HTR-8/SVneo (cell line): Measurements from ENCODE around the gene HOXC9.

Experiments used
- DNase-seq: peaks from one replicate; pipeline ENCODE4 v3.0.0; 2011; ENCODE audit warnings: low spot score, mixed read lengths; ENCODE audit not compliant: insufficient read length
- FAIRE-seq: peaks from 2 replicates; lab custom pipeline; 2011; peaks lifted over from hg19 to GRCh38; lab: Jason Lieb, UNC

Gene HOXC9

GRCh38 chr12:54020591-54021405 is 20.8 kb downstream of the HOXC9 start:
- no peak for DNase-seq
- FAIRE-seq = no peak

GRCh38 chr12:54021432-54022013 is 21.6 kb downstream of the HOXC9 start:
- no peak for FAIRE-seq
- no peak for DNase-seq

GRCh38 chr12:54022960-54023884 is 23.3 kb downstream of the HOXC9 start:
- FAIRE-seq = no peak
- DNase-seq = no peak

GRCh38 chr12:54024127-54024526 is 24.2 kb downstream of the HOXC9 start:
- FAIRE-seq = no peak
- no peak for DNase-seq

GRCh38 chr12:54024581-54025305 is 24.8 kb downstream of the HOXC9 start:
- no peak for FAIRE-seq

GRCh38 chr12:54025499-54026405 is 25.8 kb downstream of the HOXC9 start:
- FAIRE-seq = no peak
- DNase-seq = no peak

More at GRCh38 chr12:54024581-54025305, 24.8 kb downstream of the HOXC9 start:
- no peak for DNase-seq

GRCh38 chr12:54026640-54027441 is 26.9 kb downstream of the HOXC9 start:
- FAIRE-seq (no peak), DNase-seq (no peak)

GRCh38 chr12:54027442-54027786 is 27.5 kb downstream of the HOXC9 start:
- DNase-seq (no peak), FAIRE-seq (no peak)

- DNase-seq (no peak), FAIRE-seq (no peak)
These were observed 28.6 kb downstream of the HOXC9 start, which contains the start of gene HOXC6 for GRCh38 chr12:54028314-54029201. Gene HOXC6 (plus strand): TSS chr12:54028440. CDS start chr12:54028522, 82 bp downstream.

GRCh38 chr12:54029529-54030441 is 29.8 kb downstream of the HOXC9 start:
- FAIRE-seq (no peak), DNase-seq (no peak)

GRCh38 chr12:54030442-54030801 is 30.5 kb downstream of the HOXC9 start:
- DNase-seq (no peak), FAIRE-seq (no peak)

GRCh38 chr12:54030889-54031471 is 31.0 kb downstream of the HOXC9 start:
- no peak for FAIRE-seq
- DNase-seq = no peak

GRCh38 chr12:54031480-54031879 is 31.5 kb downstream of the HOXC9 start:
- no peak for DNase-seq
- FAIRE-seq = no peak

- FAIRE-seq (no peak), DNase-seq (no peak)
These were observed 32.2 kb downstream of the HOXC9 start for GRCh38 chr12:54032086-54032619.

- peak; percentile 69 for DNase-seq
These were observed 32.7 kb downstream of the HOXC9 start, which contains the start of gene HOXC5 for GRCh38 chr12:54032627-54033100. Gene HOXC5 (plus strand): TSS chr12:54033050. CDS start chr12:54033123, 73 bp downstream.

More at GRCh38 chr12:54032627-54033100, 32.7 kb downstream of the HOXC9 start, which contains the start of gene HOXC5:
- no peak for FAIRE-seq
